HEK293 (cell line): Measurements from ENCODE around the gene ACAA2.

Experiments used
- FEZF1 ChIP-seq: fragments of 450-650 bp; formaldehyde crosslinking; IDR thresholded peaks from 2 replicates; pipeline ENCODE4 v1.5.1; 2016; ENCODE audit warnings: missing biosample characterization, missing genetic modification characterization
- HOXA7 ChIP-seq: sonication (generic); formaldehyde crosslinking; IDR thresholded peaks from 2 replicates; pipeline ENCODE4 v1.8.1; 2022; ENCODE audit warnings: missing genetic modification reagents, borderline replicate concordance
- KLF7 ChIP-seq: fragments of 450-650 bp; formaldehyde crosslinking; IDR thresholded peaks from 2 replicates; pipeline ENCODE4 v1.5.1; 2016; ENCODE audit warnings: missing biosample characterization, missing genetic modification characterization, borderline replicate concordance
- MEIS1 ChIP-seq: sonication (generic); formaldehyde crosslinking; IDR thresholded peaks from 2 replicates; pipeline ENCODE4 v1.8.1; 2022; ENCODE audit warnings: missing genetic modification reagents, mild to moderate bottlenecking, borderline replicate concordance
- MYNN ChIP-seq: fragments of 450-650 bp; formaldehyde crosslinking; IDR thresholded peaks from 2 replicates; pipeline ENCODE4 v1.5.1; 2016; ENCODE audit warnings: missing biosample characterization, missing genetic modification characterization, borderline replicate concordance
- SP2 ChIP-seq: fragments of 450-650 bp; formaldehyde crosslinking; IDR thresholded peaks from 2 replicates; pipeline ENCODE4 v1.5.1; 2016; ENCODE audit warnings: missing biosample characterization, missing genetic modification characterization
- YY1 ChIP-seq: fragments of 450-650 bp; formaldehyde crosslinking; IDR thresholded peaks from 2 replicates; pipeline ENCODE4 v1.5.1; 2018; ENCODE audit warnings: missing biosample characterization, missing genetic modification characterization
- ZBTB17 ChIP-seq: fragments of 450-650 bp; formaldehyde crosslinking; IDR thresholded peaks from 2 replicates; pipeline ENCODE4 v1.5.1; 2016; ENCODE audit warnings: missing biosample characterization, missing genetic modification characterization
- ZBTB21 ChIP-seq: fragments of 450-650 bp; formaldehyde crosslinking; IDR thresholded peaks from 2 replicates; pipeline ENCODE4 v1.5.1; 2017; ENCODE audit warnings: missing biosample characterization, missing genetic modification characterization
- ZBTB8A ChIP-seq: fragments of 450-650 bp; formaldehyde crosslinking; IDR thresholded peaks from 2 replicates; pipeline ENCODE4 v1.5.1; 2016; ENCODE audit warnings: missing biosample characterization, missing genetic modification characterization
- ZEB2 ChIP-seq: fragments of 450-650 bp; formaldehyde crosslinking; IDR thresholded peaks from 2 replicates; pipeline ENCODE4 v1.5.1; 2016; ENCODE audit warnings: missing biosample characterization, missing genetic modification characterization
- ZNF114 ChIP-seq: fragments of 450-650 bp; formaldehyde crosslinking; IDR thresholded peaks from 2 replicates; pipeline ENCODE4 v1.5.0; 2017; ENCODE audit warnings: missing biosample characterization, missing genetic modification characterization
- ZNF157 ChIP-seq: fragments of 450-650 bp; formaldehyde crosslinking; IDR thresholded peaks from 2 replicates; pipeline ENCODE4 v1.5.1; 2016; ENCODE audit warnings: missing biosample characterization, missing genetic modification characterization
- ZNF169 ChIP-seq: fragments of 450-650 bp; formaldehyde crosslinking; IDR thresholded peaks from 2 replicates; pipeline ENCODE4 v1.5.1; 2016; ENCODE audit warnings: missing biosample characterization, missing genetic modification characterization
- ZNF175 ChIP-seq: fragments of 450-650 bp; formaldehyde crosslinking; IDR thresholded peaks from 2 replicates; pipeline ENCODE4 v1.5.1; 2016; ENCODE audit warnings: missing biosample characterization, missing genetic modification characterization
- ZNF211 ChIP-seq: fragments of 450-650 bp; formaldehyde crosslinking; IDR thresholded peaks from 2 replicates; pipeline ENCODE4 v1.5.1; 2016; ENCODE audit warnings: low read depth, missing biosample characterization, missing genetic modification characterization
- ZNF221 ChIP-seq: fragments of 450-650 bp; formaldehyde crosslinking; IDR thresholded peaks from 2 replicates; pipeline ENCODE4 v1.5.1; 2017; ENCODE audit warnings: missing biosample characterization, missing genetic modification characterization, borderline replicate concordance
- ZNF248 ChIP-seq: fragments of 450-650 bp; formaldehyde crosslinking; IDR thresholded peaks from 2 replicates; pipeline ENCODE4 v1.5.1; 2017; ENCODE audit warnings: missing biosample characterization, missing genetic modification characterization
- ZNF292 ChIP-seq: fragments of 450-650 bp; formaldehyde crosslinking; IDR thresholded peaks from 2 replicates; pipeline ENCODE4 v1.5.1; 2016; ENCODE audit warnings: low read depth, missing biosample characterization, missing genetic modification characterization, borderline replicate concordance
- ZNF311 ChIP-seq: fragments of 450-650 bp; formaldehyde crosslinking; IDR thresholded peaks from 2 replicates; pipeline ENCODE4 v1.5.1; 2017; ENCODE audit warnings: missing biosample characterization, missing genetic modification characterization, borderline replicate concordance
- ZNF394 ChIP-seq: fragments of 450-650 bp; formaldehyde crosslinking; IDR thresholded peaks from 2 replicates; pipeline ENCODE4 v1.5.1; 2016; ENCODE audit warnings: missing biosample characterization, missing genetic modification characterization, mild to moderate bottlenecking, moderate library complexity, borderline replicate concordance
- ZNF416 ChIP-seq: fragments of 450-650 bp; formaldehyde crosslinking; IDR thresholded peaks from 2 replicates; pipeline ENCODE4 v1.5.1; 2016; ENCODE audit warnings: missing biosample characterization, missing genetic modification characterization
- ZNF530 ChIP-seq: fragments of 450-650 bp; formaldehyde crosslinking; IDR thresholded peaks from 2 replicates; pipeline ENCODE4 v1.5.1; 2016; ENCODE audit warnings: low read depth, missing biosample characterization, missing genetic modification characterization
- ZNF610 ChIP-seq: fragments of 450-650 bp; formaldehyde crosslinking; IDR thresholded peaks from 2 replicates; pipeline ENCODE4 v1.5.1; 2016; ENCODE audit warnings: missing biosample characterization, missing genetic modification characterization, borderline replicate concordance
- ZNF624 ChIP-seq: fragments of 450-650 bp; formaldehyde crosslinking; IDR thresholded peaks from 2 replicates; pipeline ENCODE4 v1.5.1; 2017; ENCODE audit warnings: missing biosample characterization, missing genetic modification characterization
- ZNF660 ChIP-seq: fragments of 450-650 bp; IDR thresholded peaks from 2 replicates; pipeline ENCODE4 v1.5.1; 2018; ENCODE audit warnings: missing biosample characterization, mild to moderate bottlenecking, missing genetic modification characterization
- ZNF664 ChIP-seq: fragments of 450-650 bp; formaldehyde crosslinking; IDR thresholded peaks from 2 replicates; pipeline ENCODE4 v1.5.1; 2016; ENCODE audit warnings: missing biosample characterization, missing genetic modification characterization
- ZNF670 ChIP-seq: fragments of 450-650 bp; formaldehyde crosslinking; IDR thresholded peaks from 2 replicates; pipeline ENCODE4 v1.5.1; 2016; ENCODE audit warnings: missing biosample characterization, missing genetic modification characterization, low read depth
- ZNF785 ChIP-seq: fragments of 450-650 bp; formaldehyde crosslinking; IDR thresholded peaks from 2 replicates; pipeline ENCODE4 v1.5.1; 2016; ENCODE audit warnings: missing biosample characterization, missing genetic modification characterization
- ZNF791 ChIP-seq: fragments of 450-650 bp; formaldehyde crosslinking; IDR thresholded peaks from 2 replicates; pipeline ENCODE4 v1.5.1; 2016; ENCODE audit warnings: missing biosample characterization, missing genetic modification characterization
- ZNF843 ChIP-seq: fragments of 450-650 bp; formaldehyde crosslinking; IDR thresholded peaks from 2 replicates; pipeline ENCODE4 v1.5.1; 2016; ENCODE audit warnings: missing biosample characterization, missing genetic modification characterization
- TF ChIP-seq, protein P1 (sequence below): fragments of 450-650 bp; IDR thresholded peaks from 2 replicates; pipeline ENCODE4 v1.5.1; 2018; ENCODE audit warnings: missing biosample characterization, mild to moderate bottlenecking, missing genetic modification characterization
- TF ChIP-seq, protein P2 (sequence below): fragments of 450-650 bp; formaldehyde crosslinking; IDR thresholded peaks from 2 replicates; pipeline ENCODE4 v1.5.1; 2017; ENCODE audit warnings: missing biosample characterization, mild to moderate bottlenecking, missing genetic modification characterization, moderate library complexity
- TF ChIP-seq, protein P3 (sequence below): fragments of 450-650 bp; formaldehyde crosslinking; IDR thresholded peaks from 2 replicates; pipeline ENCODE4 v1.5.1; 2016; ENCODE audit warnings: missing biosample characterization, missing genetic modification characterization
- TF ChIP-seq, protein P4 (sequence below): fragments of 450-650 bp; formaldehyde crosslinking; IDR thresholded peaks from 2 replicates; pipeline ENCODE4 v1.5.1; 2016; ENCODE audit warnings: missing biosample characterization, missing genetic modification characterization, low read depth

Gene ACAA2

DNA sequence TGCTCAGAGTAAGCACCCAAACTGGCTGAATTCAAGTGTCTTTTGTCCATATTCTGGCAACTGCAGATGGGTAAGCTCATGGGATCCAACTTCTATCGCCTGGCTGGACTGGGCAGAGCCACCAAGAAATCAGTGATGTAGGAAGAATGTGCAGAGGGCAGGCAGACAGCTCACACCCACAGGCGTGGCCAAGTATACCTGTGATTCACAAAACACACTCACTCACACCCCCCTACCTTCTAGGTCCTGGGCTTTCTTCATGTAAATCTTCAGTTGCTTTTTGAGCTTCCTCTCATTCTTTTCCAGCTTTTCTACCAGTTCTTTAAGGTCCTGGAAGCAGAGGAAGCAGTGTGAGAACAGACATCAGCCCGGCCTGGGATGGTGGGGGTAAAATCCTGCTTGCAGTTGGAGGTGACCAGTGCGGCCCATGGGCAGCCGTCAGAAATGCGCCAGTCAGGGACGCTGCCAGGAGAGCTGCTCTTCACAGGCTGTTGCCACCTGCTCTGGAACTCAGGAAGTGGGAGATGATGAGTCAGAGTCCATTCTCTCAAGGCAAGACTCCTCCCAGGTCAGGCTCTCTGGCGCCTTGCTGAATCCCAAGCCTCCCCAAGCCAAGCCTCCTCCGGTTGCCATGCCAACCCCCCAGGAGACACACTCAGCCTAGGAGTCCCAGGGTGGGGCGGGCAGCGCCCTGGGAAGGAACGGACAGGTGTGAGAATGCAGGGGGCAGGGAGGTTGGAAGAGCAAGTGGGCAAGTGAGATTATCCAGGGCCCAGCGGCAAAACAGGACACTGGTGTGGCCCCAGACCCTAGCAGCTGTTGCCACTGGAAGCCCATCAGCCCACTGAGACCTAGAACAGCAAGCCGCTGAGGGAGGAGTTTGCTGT is 36.2 kb upstream of the ACAA2 start (continued):
- TF ChIP-seq ZNF221 (tag by site-specific recombination) = no peak
- TF ChIP-seq ZNF311 (tag by site-specific recombination) = no peak
- TF ChIP-seq ZBTB21 (tag by site-specific recombination) = no peak
- no peak for TF ChIP-seq ZNF530 (tag by site-specific recombination)
- TF ChIP-seq ZBTB8A (tag by site-specific recombination) = no peak
- no peak for TF ChIP-seq ZNF248 (tag by site-specific recombination)
- TF ChIP-seq ZNF785 = no peak
- no peak for TF ChIP-seq ZNF843
- TF ChIP-seq ZNF394 = no peak
- TF ChIP-seq, protein P1, sequence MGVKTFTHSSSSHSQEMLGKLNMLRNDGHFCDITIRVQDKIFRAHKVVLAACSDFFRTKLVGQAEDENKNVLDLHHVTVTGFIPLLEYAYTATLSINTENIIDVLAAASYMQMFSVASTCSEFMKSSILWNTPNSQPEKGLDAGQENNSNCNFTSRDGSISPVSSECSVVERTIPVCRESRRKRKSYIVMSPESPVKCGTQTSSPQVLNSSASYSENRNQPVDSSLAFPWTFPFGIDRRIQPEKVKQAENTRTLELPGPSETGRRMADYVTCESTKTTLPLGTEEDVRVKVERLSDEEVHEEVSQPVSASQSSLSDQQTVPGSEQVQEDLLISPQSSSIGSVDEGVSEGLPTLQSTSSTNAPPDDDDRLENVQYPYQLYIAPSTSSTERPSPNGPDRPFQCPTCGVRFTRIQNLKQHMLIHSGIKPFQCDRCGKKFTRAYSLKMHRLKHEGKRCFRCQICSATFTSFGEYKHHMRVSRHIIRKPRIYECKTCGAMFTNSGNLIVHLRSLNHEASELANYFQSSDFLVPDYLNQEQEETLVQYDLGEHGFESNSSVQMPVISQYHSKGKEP (tag by site-specific recombination) = no peak
- TF ChIP-seq ZNF624 = no peak
- no peak for TF ChIP-seq HOXA7 (CRISPR knock-in tag)
- no peak for TF ChIP-seq ZNF416 (tag by site-specific recombination)
- no peak for TF ChIP-seq ZNF670 (tag by site-specific recombination)
- TF ChIP-seq ZNF169 = no peak
- TF ChIP-seq ZNF610 (tag by site-specific recombination) = no peak
- TF ChIP-seq KLF7 (tag by site-specific recombination) = no peak
- TF ChIP-seq MYNN (tag by site-specific recombination) = peak; percentile 73; the same call in 1 of the 2 replicates
- TF ChIP-seq MEIS1 = no peak
- TF ChIP-seq ZNF211 (tag by site-specific recombination) = no peak
- TF ChIP-seq, protein P2, sequence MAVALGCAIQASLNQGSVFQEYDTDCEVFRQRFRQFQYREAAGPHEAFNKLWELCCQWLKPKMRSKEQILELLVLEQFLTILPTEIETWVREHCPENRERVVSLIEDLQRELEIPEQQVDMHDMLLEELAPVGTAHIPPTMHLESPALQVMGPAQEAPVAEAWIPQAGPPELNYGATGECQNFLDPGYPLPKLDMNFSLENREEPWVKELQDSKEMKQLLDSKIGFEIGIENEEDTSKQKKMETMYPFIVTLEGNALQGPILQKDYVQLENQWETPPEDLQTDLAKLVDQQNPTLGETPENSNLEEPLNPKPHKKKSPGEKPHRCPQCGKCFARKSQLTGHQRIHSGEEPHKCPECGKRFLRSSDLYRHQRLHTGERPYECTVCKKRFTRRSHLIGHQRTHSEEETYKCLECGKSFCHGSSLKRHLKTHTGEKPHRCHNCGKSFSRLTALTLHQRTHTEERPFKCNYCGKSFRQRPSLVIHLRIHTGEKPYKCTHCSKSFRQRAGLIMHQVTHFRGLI = no peak
- no peak; the same call in 1 of the 2 replicates for TF ChIP-seq ZNF660 (tag by site-specific recombination)
- TF ChIP-seq ZEB2 (tag by site-specific recombination) = 0 out of 2 replicates have a peak, but pooled peaks have one; percentile 20
- no peak for TF ChIP-seq ZNF292 (tag by site-specific recombination)
- no peak for TF ChIP-seq FEZF1
- no peak; the same call in 1 of the 2 replicates for TF ChIP-seq ZNF157 (tag by site-specific recombination)
- TF ChIP-seq ZBTB17 (tag by site-specific recombination) = peak; percentile 63
- no peak for TF ChIP-seq ZNF114 (tag by site-specific recombination)
- TF ChIP-seq ZNF175 (tag by site-specific recombination) = no peak
- TF ChIP-seq YY1 (tag by site-specific recombination) = no peak
- TF ChIP-seq ZNF791 = no peak
- TF ChIP-seq, protein P3, sequence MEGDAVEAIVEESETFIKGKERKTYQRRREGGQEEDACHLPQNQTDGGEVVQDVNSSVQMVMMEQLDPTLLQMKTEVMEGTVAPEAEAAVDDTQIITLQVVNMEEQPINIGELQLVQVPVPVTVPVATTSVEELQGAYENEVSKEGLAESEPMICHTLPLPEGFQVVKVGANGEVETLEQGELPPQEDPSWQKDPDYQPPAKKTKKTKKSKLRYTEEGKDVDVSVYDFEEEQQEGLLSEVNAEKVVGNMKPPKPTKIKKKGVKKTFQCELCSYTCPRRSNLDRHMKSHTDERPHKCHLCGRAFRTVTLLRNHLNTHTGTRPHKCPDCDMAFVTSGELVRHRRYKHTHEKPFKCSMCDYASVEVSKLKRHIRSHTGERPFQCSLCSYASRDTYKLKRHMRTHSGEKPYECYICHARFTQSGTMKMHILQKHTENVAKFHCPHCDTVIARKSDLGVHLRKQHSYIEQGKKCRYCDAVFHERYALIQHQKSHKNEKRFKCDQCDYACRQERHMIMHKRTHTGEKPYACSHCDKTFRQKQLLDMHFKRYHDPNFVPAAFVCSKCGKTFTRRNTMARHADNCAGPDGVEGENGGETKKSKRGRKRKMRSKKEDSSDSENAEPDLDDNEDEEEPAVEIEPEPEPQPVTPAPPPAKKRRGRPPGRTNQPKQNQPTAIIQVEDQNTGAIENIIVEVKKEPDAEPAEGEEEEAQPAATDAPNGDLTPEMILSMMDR = no peak
- no peak for TF ChIP-seq ZNF664 (tag by site-specific recombination)
- TF ChIP-seq SP2 (tag by site-specific recombination) = peak; percentile 12; the same call in 1 of the 2 replicates
- TF ChIP-seq, protein P4, sequence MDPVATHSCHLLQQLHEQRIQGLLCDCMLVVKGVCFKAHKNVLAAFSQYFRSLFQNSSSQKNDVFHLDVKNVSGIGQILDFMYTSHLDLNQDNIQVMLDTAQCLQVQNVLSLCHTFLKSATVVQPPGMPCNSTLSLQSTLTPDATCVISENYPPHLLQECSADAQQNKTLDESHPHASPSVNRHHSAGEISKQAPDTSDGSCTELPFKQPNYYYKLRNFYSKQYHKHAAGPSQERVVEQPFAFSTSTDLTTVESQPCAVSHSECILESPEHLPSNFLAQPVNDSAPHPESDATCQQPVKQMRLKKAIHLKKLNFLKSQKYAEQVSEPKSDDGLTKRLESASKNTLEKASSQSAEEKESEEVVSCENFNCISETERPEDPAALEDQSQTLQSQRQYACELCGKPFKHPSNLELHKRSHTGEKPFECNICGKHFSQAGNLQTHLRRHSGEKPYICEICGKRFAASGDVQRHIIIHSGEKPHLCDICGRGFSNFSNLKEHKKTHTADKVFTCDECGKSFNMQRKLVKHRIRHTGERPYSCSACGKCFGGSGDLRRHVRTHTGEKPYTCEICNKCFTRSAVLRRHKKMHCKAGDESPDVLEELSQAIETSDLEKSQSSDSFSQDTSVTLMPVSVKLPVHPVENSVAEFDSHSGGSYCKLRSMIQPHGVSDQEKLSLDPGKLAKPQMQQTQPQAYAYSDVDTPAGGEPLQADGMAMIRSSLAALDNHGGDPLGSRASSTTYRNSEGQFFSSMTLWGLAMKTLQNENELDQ (tag by site-specific recombination) = no peak
